HG03108 (cell line): ENCODE data around the gene OR2L5.

ENCODE experiments used
- ATAC-seq: cut with Tn5 transposase; IDR thresholded peaks from one replicate; pipeline ENCODE4 v1.9.1; 2021; ENCODE audit warnings: moderate library complexity; ENCODE audit not compliant: unreplicated experiment

OR2L5 gene, protein sequence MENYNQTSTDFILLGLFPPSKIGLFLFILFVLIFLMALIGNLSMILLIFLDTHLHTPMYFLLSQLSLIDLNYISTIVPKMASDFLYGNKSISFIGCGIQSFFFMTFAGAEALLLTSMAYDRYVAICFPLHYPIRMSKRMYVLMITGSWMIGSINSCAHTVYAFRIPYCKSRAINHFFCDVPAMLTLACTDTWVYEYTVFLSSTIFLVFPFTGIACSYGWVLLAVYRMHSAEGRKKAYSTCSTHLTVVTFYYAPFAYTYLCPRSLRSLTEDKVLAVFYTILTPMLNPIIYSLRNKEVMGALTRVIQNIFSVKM

DNA sequence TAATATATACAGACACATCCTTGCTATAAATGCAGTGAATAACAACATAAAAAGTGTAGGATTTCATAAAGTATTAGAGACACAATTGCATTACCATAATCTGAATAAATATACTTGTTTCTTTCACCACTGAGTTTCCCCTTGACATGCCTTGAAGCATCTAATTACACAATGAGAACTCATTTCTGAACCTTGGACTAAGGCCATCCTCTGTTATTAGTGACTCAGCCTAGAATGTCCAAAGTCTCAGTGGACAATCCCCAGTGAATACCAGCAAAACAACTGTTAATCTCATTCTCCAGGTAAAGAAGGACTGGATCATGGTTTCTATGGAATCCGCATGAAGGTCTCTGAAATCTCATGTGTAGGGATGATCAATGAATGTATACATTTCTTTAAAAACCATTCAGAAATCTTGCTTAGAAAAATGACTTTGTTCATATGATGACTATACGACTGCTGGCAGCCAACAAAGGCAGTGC lies at the start of gene OR2L5:
Gene OR2L5 (plus strand): TSS at position 432 of the 482 bp plus-strand sequence. CDS start 8,288 bp downstream, outside the sequence.
- ATAC-seq = no peak

- no peak for ATAC-seq
Measured at GRCh38 chr1:247964933-247965332, 48.5 kb upstream of the OR2L5 start, which contains the start of gene OR2AK2. Gene OR2AK2 (plus strand): TSS chr1:247965233. CDS start chr1:247965377, 144 bp downstream.

GRCh38 chr1:247966532-247967204 lies 46.8 kb upstream of the OR2L5 start:
- ATAC-seq = peak; percentile 68

DNA sequence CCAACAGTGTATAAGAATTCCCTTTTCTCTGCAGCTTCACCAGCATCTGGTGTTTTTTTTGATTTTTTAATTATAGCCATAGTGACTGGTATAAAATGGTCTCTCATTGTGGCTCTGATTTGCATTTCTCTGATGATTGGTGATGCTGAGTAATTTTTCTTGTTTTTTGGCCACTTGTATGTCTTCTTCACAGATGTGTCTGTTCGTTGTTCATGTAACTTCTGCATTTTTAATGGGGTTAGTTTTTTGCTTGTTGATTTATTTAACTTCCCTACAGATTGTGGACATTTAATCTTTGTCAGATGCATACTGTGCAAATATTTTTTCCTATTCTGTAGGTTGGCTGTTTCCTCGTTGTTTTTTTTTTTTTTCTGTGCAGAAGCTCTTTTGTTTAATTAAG lies 20.5 kb upstream of the OR2L5 start:
- no peak for ATAC-seq

DNA sequence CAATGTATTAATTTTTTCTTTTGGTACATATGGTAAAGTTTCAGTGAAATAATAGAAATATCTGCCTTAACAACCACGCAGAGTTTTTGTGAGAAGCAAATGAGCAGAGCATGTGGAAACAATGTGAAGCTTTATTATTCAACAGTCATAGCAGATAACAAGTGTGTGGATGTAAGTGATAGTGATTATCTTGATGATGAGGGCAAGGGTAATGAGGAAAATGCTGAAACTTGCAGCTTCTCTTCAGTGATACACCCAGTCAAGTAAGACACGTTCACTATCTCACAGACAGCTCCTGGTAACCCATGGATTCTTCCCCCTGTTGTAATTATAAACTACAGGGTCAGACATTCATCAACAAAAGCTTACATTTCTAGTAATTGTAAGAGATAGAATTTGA lies 14.6 kb upstream of the OR2L5 start:
- no peak for ATAC-seq

- ATAC-seq = no peak
Measured at GRCh38 chr1:248000169-248000568, 13.3 kb upstream of the OR2L5 start.

- no peak for ATAC-seq
Measured at GRCh38 chr1:248007778-248008177, 5.7 kb upstream of the OR2L5 start.

DNA sequence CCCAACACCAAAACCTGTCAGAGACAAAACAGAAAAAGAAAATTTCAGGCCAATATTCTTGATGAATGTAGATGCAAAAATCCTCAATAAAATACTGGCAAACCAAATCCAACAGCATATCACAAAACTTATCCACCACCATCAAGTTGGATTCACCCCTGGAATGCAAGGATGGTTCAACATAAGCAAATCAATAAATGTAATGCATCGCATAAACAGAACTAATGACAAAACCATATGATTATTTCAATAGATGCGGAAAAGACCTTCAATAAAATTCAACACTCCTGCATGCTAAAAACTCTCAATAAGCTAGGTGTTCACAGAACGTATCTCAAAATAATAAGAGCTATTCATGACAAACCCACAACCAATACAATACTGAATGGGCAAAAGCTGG lies 3.8 kb upstream of the OR2L5 start:
- no peak for ATAC-seq

GRCh38 chr1:248015803-248016202 lies 2.3 kb downstream of the OR2L5 start:
- no peak for ATAC-seq

DNA sequence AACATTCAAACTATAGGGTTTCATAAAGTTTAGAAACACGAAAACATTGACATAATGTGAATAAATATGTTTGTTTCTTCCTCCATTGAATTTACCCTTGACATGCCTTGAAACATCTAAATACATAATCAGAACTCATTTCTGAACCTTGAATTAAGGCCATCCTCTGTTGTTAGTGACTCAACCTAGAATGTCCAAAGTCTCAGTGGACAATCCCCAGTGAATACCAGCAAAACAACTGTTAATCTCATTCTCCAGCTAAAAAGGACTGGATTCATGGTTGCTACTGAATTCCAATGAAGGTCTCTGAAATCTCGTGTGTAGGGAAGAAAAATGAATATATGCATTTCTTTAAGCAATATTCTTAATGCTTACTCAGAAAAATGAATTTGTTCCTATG lies 16.3 kb downstream of the OR2L5 start, which contains the start of gene OR2L2:
Gene OR2L2 (plus strand): TSS at position 301 of the 400 bp plus-strand sequence. CDS start 8,198 bp downstream, outside the sequence.
- no peak for ATAC-seq

- no peak for ATAC-seq
Measured at GRCh38 chr1:248045209-248045608, 31.7 kb downstream of the OR2L5 start.

GRCh38 chr1:248046536-248046935 lies 33.1 kb downstream of the OR2L5 start, which contains the start of gene OR2L3:
Gene OR2L3 (plus strand): TSS chr1:248046836. CDS start chr1:248060682, 13,846 bp downstream.
- ATAC-seq = no peak

DNA sequence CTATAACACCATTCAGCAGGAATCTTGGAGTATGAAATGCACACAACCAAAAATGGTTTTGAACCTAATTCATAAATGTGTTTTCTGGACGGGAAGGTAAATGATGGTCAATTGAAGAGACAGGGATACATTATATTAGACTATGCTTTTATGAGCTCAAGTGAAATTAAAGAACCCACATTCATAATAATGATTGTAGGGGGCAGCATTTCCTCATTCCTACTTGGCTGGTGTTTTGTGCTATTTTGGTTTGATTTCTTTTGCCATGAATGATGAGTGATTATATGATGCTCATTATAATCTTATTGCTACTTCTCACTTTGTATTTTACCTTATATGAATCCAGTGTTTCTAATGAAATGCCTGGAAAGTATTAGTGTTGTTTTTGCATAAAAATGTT lies 33.5 kb downstream of the OR2L5 start:
- ATAC-seq = no peak

GRCh38 chr1:248054671-248055070 lies 41.2 kb downstream of the OR2L5 start:
- ATAC-seq = no peak

- ATAC-seq = no peak
Measured at GRCh38 chr1:248055261-248055660, 41.8 kb downstream of the OR2L5 start.

GRCh38 chr1:248065071-248065470 lies 51.6 kb downstream of the OR2L5 start:
- ATAC-seq = no peak

DNA sequence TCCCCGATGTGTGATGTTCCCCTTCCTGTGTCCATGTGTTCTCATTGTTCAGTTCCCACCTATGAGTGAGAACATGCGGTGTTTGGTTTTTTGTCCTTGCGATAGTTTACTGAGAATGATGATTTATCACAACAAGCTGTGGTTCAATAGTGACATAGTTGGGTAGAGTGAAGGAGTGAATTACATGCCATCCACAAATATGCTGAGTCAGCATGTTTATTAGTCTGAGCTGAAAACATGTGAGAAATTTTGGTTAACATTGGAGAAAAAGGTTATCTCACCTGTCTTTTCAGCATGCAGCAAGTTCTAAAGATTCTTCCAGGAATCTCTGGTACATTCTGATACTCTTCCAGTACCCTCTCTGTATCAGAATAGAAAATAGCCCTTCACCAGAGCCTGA lies 52.1 kb downstream of the OR2L5 start:
- no peak for ATAC-seq
